Lung (tissue), 12 donors: ENCODE measurements around the gene MANSC1. TPM values are rescaled to one million over a fixed set of nuclear protein-coding genes. Genes with fewer than 3 reads are reported as not detected.

Experiments
- ATAC-seq: fragments of 200-7000 bp; cut with Tn5 transposase; one replicate; pipeline ENCODE4 v1.9.1; 2020; ENCODE audit warnings: moderate number of reproducible peaks; ENCODE audit not compliant: insufficient read depth, low FRiP score
- DNase-seq, 3 donors: peaks; one replicate each; pipeline ENCODE4 v3.0.0-alpha.2; 2013 to 2017
- H3K27ac ChIP-seq, 2 donors: one replicate each; pipeline ENCODE4 v1.5.1; 2013; ENCODE audit warnings: mild to moderate bottlenecking in 2 of 2, moderate library complexity in 2 of 2, control low read depth in 1 of 2, inconsistent platforms in 1 of 2, low read depth in 1 of 2, low read length in 1 of 2
- H3K27me3 ChIP-seq, 3 donors: one replicate each; pipeline ENCODE4 v1.5.1; 2013; ENCODE audit warnings: low read length in 2 of 3; ENCODE audit not compliant: control insufficient read depth in 3 of 3, insufficient read depth in 3 of 3
- H3K36me3 ChIP-seq, 4 donors: one replicate each; pipeline ENCODE4 v1.5.1; 2013; ENCODE audit warnings: low read length in 4 of 4, mild to moderate bottlenecking in 1 of 4, moderate library complexity in 1 of 4; ENCODE audit not compliant: control insufficient read depth in 4 of 4, insufficient read depth in 4 of 4
- H3K4me1 ChIP-seq, 5 donors: one replicate each; pipeline ENCODE4 v1.5.1; 2013; ENCODE audit warnings: low read length in 5 of 5, mild to moderate bottlenecking in 2 of 5, moderate library complexity in 1 of 5; ENCODE audit not compliant: control insufficient read depth in 5 of 5, insufficient read depth in 5 of 5
- H3K4me3 ChIP-seq: one replicate; pipeline ENCODE4 v1.5.1; 2013; ENCODE audit warnings: mild to moderate bottlenecking, control low read depth, moderate library complexity
- H3K9ac ChIP-seq, 2 donors: one replicate each; pipeline ENCODE4 v1.5.1; 2013; ENCODE audit warnings: low read length in 2 of 2, control low read depth in 1 of 2; ENCODE audit not compliant: insufficient read depth in 1 of 2
- H3K9me3 ChIP-seq, 4 donors: one replicate each; pipeline ENCODE4 v1.5.1; 2013; ENCODE audit warnings: low read length in 3 of 4, mild to moderate bottlenecking in 1 of 4, moderate library complexity in 1 of 4; ENCODE audit not compliant: control insufficient read depth in 4 of 4, insufficient read depth in 3 of 4
- WGBS, 2 donors: extraction: QIAGEN DNeasy Blood & Tissue Kit; methylation state at CpG; one replicate each; pipeline ENCODE4 v1.1.7; 2013; 5-methylcytosine and 5-hydroxymethylcytosine counted together
- polyA plus RNA-seq, 2 donors: library from polyadenylated mRNA; stranded (reverse); fragments of 200-250 nt; gene quantifications; one replicate each; pipeline ENCODE4 v1.2.1, GENCODE V29; 2013
- total RNA-seq, 2 donors: library from RNA; depleted of rRNA in 1 of 2; stranded (reverse); fragments of >200 nt in 1 of 2; gene quantifications; one replicate each; pipeline ENCODE4 v1.2.1, GENCODE V29; 2014 to 2021
- TF ChIP-seq, protein P1 (sequence below): IDR thresholded peaks from 2 replicates; pipeline ENCODE4 v1.5.1; 2012; ENCODE audit warnings: mild to moderate bottlenecking; ENCODE audit errors: control extremely low read depth, extremely low read depth
- donor health status: control.
- donor health status: control.
- donor health status: Bipolar disorder and iron deficiency.
- donor health status: healthy.
- donor health status: DM: yes; HTN: yes; CAD: no.

MANSC1 gene
- total and polyA plus RNA-seq, 4 donors = 8.0 to 26.7 (median 15.3) TPM

GRCh38 chr12:12356896-12357718 is 7.1 kb upstream of the MANSC1 start, which contains the start of gene BORCS5:
Gene BORCS5 (plus strand): TSS chr12:12357078. CDS start chr12:12357452, 374 bp downstream.
- ATAC-seq = peak; percentile 97
- TF ChIP-seq, protein P1, sequence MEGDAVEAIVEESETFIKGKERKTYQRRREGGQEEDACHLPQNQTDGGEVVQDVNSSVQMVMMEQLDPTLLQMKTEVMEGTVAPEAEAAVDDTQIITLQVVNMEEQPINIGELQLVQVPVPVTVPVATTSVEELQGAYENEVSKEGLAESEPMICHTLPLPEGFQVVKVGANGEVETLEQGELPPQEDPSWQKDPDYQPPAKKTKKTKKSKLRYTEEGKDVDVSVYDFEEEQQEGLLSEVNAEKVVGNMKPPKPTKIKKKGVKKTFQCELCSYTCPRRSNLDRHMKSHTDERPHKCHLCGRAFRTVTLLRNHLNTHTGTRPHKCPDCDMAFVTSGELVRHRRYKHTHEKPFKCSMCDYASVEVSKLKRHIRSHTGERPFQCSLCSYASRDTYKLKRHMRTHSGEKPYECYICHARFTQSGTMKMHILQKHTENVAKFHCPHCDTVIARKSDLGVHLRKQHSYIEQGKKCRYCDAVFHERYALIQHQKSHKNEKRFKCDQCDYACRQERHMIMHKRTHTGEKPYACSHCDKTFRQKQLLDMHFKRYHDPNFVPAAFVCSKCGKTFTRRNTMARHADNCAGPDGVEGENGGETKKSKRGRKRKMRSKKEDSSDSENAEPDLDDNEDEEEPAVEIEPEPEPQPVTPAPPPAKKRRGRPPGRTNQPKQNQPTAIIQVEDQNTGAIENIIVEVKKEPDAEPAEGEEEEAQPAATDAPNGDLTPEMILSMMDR = peak; percentile 0
- peak within 1 kb of the TSS; percentile 82 to 96 for H3K27ac ChIP-seq

GRCh38 chr12:12356467-12356895 is 6.4 kb upstream of the MANSC1 start:
- DNase-seq = no peak
- H3K9ac ChIP-seq = peak overlapping the region in 1 of 2 donors; percentile 68
- TF ChIP-seq, protein P1 = no peak
- 34 to 41% methylated on average over 5 of the region's 5 CpGs for WGBS, 2 donors
- no peaks in the 10 kb centered on the region for H3K27me3 ChIP-seq
- no peaks in the 10 kb centered on the region for H3K36me3 ChIP-seq
- H3K27ac ChIP-seq = peak overlapping the region; percentile 82 to 96
- ATAC-seq = no peak
- no peaks in the 10 kb centered on the region for H3K9me3 ChIP-seq
- no peak overlapping the region for H3K4me3 ChIP-seq
- peaks cover 0 to 10% (median 7%) of the 10 kb centered on the region in 5 donors for H3K4me1 ChIP-seq

More at GRCh38 chr12:12356896-12357718, 7.1 kb upstream of the MANSC1 start, which contains the start of gene BORCS5:
- H3K4me3 ChIP-seq = peak within 1 kb of the TSS; percentile 61
- H3K9ac ChIP-seq = peak within 1 kb of the TSS; percentile 71 to 95
- WGBS, 2 donors = 0% methylated on average over 65 to 72 of the region's 72 CpGs
- peak; percentile 93 to 96 (median 94) for DNase-seq
- H3K36me3 ChIP-seq = no peaks in the 10 kb centered on the region
- H3K27me3 ChIP-seq = no peaks in the 10 kb centered on the region
- H3K9me3 ChIP-seq = no peaks in the 10 kb centered on the region
- peaks cover 0 to 10% (median 7%) of the 10 kb centered on the region in 5 donors for H3K4me1 ChIP-seq

- no peak for DNase-seq
- no peak overlapping the region for H3K4me3 ChIP-seq
- TF ChIP-seq, protein P1 = no peak
- no peaks in the 10 kb centered on the region for H3K9me3 ChIP-seq
- no peaks in the 10 kb centered on the region for H3K27me3 ChIP-seq
- peaks cover 0 to 10% (median 8%) of the 10 kb centered on the region in 5 donors for H3K4me1 ChIP-seq
- 77 to 89% methylated on average over 5 of the region's 5 CpGs for WGBS, 2 donors
- peak overlapping the region in 1 of 2 donors; percentile 28 for H3K9ac ChIP-seq
- ATAC-seq = no peak
- no peak overlapping the region for H3K27ac ChIP-seq
- H3K36me3 ChIP-seq = no peaks in the 10 kb centered on the region
Observed at GRCh38 chr12:12353807-12354206, 3.8 kb upstream of the MANSC1 start.
